Keratinocyte (primary cell): ENCODE results near the gene MAP4K2. TPM values are rescaled to one million over a fixed set of nuclear protein-coding genes. Genes with fewer than 3 reads are reported as not detected.

ENCODE experiments used
- DNase-seq: peaks from one replicate; pipeline ENCODE4 v3.0.0-alpha.2; 2011; ENCODE audit warnings: low read depth, missing footprints, low spot score
- FAIRE-seq: peaks from 2 replicates; lab custom pipeline; 2011; peaks lifted over from hg19 to GRCh38; lab: Jason Lieb, UNC
- H2AFZ ChIP-seq: 2 replicates; pipeline ENCODE4 v1.6.0; 2012; ENCODE audit warnings: low read length, control low read depth, inconsistent platforms; ENCODE audit not compliant: control insufficient read depth
- H3K27ac ChIP-seq: 2 replicates; pipeline ENCODE4 v1.5.1; 2011; ENCODE audit warnings: low read length; ENCODE audit not compliant: control insufficient read depth, insufficient read depth
- H3K27me3 ChIP-seq: 3 replicates; pipeline ENCODE4 v1.6.0; 2011; ENCODE audit warnings: low read length; ENCODE audit not compliant: control insufficient read depth, insufficient read depth; ENCODE audit errors: extremely low read depth
- H3K36me3 ChIP-seq, 2 experiments: 2 replicates in 1 of 2; 3 replicates in 1 of 2; pipeline ENCODE4 v1.5.1; 2011; ENCODE audit warnings: low read length in 2 of 2, mild to moderate bottlenecking in 1 of 2; ENCODE audit not compliant: control insufficient read depth in 2 of 2, insufficient read depth in 2 of 2; ENCODE audit errors: extremely low read depth in 1 of 2
- H3K4me1 ChIP-seq: 3 replicates; pipeline ENCODE4 v1.5.1; 2011; ENCODE audit warnings: low read length; ENCODE audit not compliant: control insufficient read depth, insufficient read depth; ENCODE audit errors: extremely low read depth
- H3K4me2 ChIP-seq: 3 replicates; pipeline ENCODE4 v1.6.0; 2011; ENCODE audit warnings: low read depth, low read length; ENCODE audit not compliant: control insufficient read depth, insufficient read depth; ENCODE audit errors: extremely low read depth
- H3K4me3 ChIP-seq, 3 experiments: fragments of 200-600 bp in 1 of 3; sonication (generic) in 1 of 3; 2 replicates in 2 of 3; 3 replicates in 1 of 3; pipeline ENCODE4 v1.5.1; 2011 to 2016; ENCODE audit warnings: low read length in 3 of 3, mild to moderate bottlenecking in 3 of 3, control low read depth in 2 of 3, inconsistent platforms in 1 of 3, low read depth in 1 of 3, mixed read lengths in 1 of 3, mixed run types in 1 of 3, moderate library complexity in 1 of 3; ENCODE audit not compliant: control insufficient read depth in 2 of 3, insufficient read depth in 2 of 3; ENCODE audit errors: extremely low read depth in 1 of 3
- H3K79me2 ChIP-seq: 2 replicates; pipeline ENCODE4 v1.6.0; 2012; ENCODE audit warnings: low read length; ENCODE audit not compliant: control insufficient read depth, insufficient read depth
- H3K9ac ChIP-seq: 3 replicates; pipeline ENCODE4 v1.6.0; 2011; ENCODE audit warnings: low read length; ENCODE audit not compliant: control insufficient read depth, insufficient read depth; ENCODE audit errors: extremely low read depth
- H3K9me1 ChIP-seq: 3 replicates; pipeline ENCODE4 v1.6.0; 2011; ENCODE audit warnings: low read length; ENCODE audit not compliant: control insufficient read depth, insufficient read depth; ENCODE audit errors: extremely low read depth
- H3K9me3 ChIP-seq: 2 replicates; pipeline ENCODE4 v1.5.1; 2012; ENCODE audit warnings: low read depth, low read length; ENCODE audit not compliant: control insufficient read depth
- H4K20me1 ChIP-seq: 3 replicates; pipeline ENCODE4 v1.6.0; 2011; ENCODE audit warnings: low read length; ENCODE audit not compliant: control insufficient read depth, insufficient read depth; ENCODE audit errors: extremely low read depth
- CTCF ChIP-seq, 3 experiments: IDR thresholded peaks in 1 of 3; conservative IDR thresholded peaks in 1 of 3; optimal IDR thresholded peaks in 1 of 3; 2 replicates in 2 of 3; 3 replicates in 1 of 3; pipeline versions ENCODE3 to v1.5.1; 2011; ENCODE audit warnings: low read length in 3 of 3, mild to moderate bottlenecking in 3 of 3, moderate library complexity in 2 of 3, control low read depth in 1 of 3, inconsistent platforms in 1 of 3; ENCODE audit not compliant: insufficient read depth in 2 of 3; ENCODE audit errors: extremely low read depth in 1 of 3
- EZH2 ChIP-seq: IDR thresholded peaks from one replicate; pipeline ENCODE4 v1.6.1; 2012; ENCODE audit warnings: inconsistent platforms, mild to moderate bottlenecking, low read length, moderate library complexity
- dilution Hi-C: fragments of 300-500 bp; cut with MboI; formaldehyde crosslinking; loops from one replicate; pipeline ENCODE4 v1.7.0; 2020; ENCODE audit warnings: low sequenced_read_pairs; ENCODE audit not compliant: extremely low pct_ligation_motif_present
- polyA plus RNA-seq, 5 experiments: library from polyadenylated mRNA; depleted of rRNA in 3 of 5; stranded (reverse) in 3 of 5; stranded (forward) in 1 of 5; unstranded in 1 of 5; fragments of >200 nt; gene quantifications; 1 replicate in 1 of 5; 2 replicates in 3 of 5; 3 replicates in 1 of 5; pipeline versions ENCODE4 v1.2.1 to v1.2.3, GENCODE V29; 2011 to 2012; ENCODE audit warnings: missing spikeins in 2 of 5, low read depth in 1 of 5, low replicate concordance in 1 of 5

Gene MAP4K2
- polyA plus RNA-seq, 1 donor (not counting 4 experiments of a cell fraction or from before 2014, with no cell fraction given) = 6.7 TPM

- Histone ChIP-seq H3K4me3 (no peak overlapping the region), H3K27ac (no peak overlapping the region)
- dilution Hi-C loops = no loop called here
Observed at GRCh38 chr11:64759131-64759721, 43.8 kb downstream of the MAP4K2 start.

GRCh38 chr11:64758330-64759079 lies 44.5 kb downstream of the MAP4K2 start:
- no peak for FAIRE-seq
- no peaks in the 10 kb centered on the region for H3K9me3 ChIP-seq
- no peak overlapping the region for H3K4me2 ChIP-seq
- no peaks in the 10 kb centered on the region for H3K9me1 ChIP-seq
- no peaks in the 10 kb centered on the region for H3K27me3 ChIP-seq
- no peak overlapping the region for H2AFZ ChIP-seq
- dilution Hi-C loops = no loop called here
- no peak for TF ChIP-seq CTCF (optimal IDR thresholded peaks at IDR 0.05 in 1 of 3, IDR thresholded peaks at IDR 0.05 in 1 of 3, conservative IDR thresholded peaks at IDR 0.05 in 1 of 3; ENCODE audit: extremely low read depth in 1 of 3, insufficient read depth in 2 of 3, low read length in 3 of 3)
- no peak for TF ChIP-seq EZH2
- peaks cover 1 to 16% of the 10 kb centered on the region in 2 experiments for H3K36me3 ChIP-seq
- no peaks in the 10 kb centered on the region for H3K79me2 ChIP-seq
- H3K4me3 ChIP-seq = no peak overlapping the region
- no peak overlapping the region for H3K9ac ChIP-seq
- peaks cover 13% of the 10 kb centered on the region for H4K20me1 ChIP-seq
- H3K4me1 ChIP-seq = peaks cover 16% of the 10 kb centered on the region
- no peak overlapping the region for H3K27ac ChIP-seq
- DNase-seq = no peak

More at GRCh38 chr11:64759131-64759721, 43.8 kb downstream of the MAP4K2 start:
- no peaks in the 10 kb centered on the region for H3K9me3 ChIP-seq
- TF ChIP-seq CTCF (optimal IDR thresholded peaks at IDR 0.05 in 1 of 3, IDR thresholded peaks at IDR 0.05 in 1 of 3, conservative IDR thresholded peaks at IDR 0.05 in 1 of 3; ENCODE audit: extremely low read depth in 1 of 3, insufficient read depth in 2 of 3, low read length in 3 of 3) (no peak), EZH2 (no peak)
- H4K20me1 ChIP-seq = peaks cover 19% of the 10 kb centered on the region
- peaks cover 23% of the 10 kb centered on the region for H3K4me1 ChIP-seq
- no peak overlapping the region for H3K9ac ChIP-seq
- H3K27me3 ChIP-seq = no peaks in the 10 kb centered on the region
- FAIRE-seq (no peak), DNase-seq (no peak)
- H3K79me2 ChIP-seq = no peaks in the 10 kb centered on the region
- H2AFZ ChIP-seq = no peak overlapping the region
- H3K4me2 ChIP-seq = no peak overlapping the region
- peaks cover 3% of the 10 kb centered on the region for H3K9me1 ChIP-seq
- H3K36me3 ChIP-seq = peaks cover 6 to 23% of the 10 kb centered on the region in 2 experiments
